ENCODE results near the gene GIGYF1.

Gene GIGYF1

GRCh38 chr7:100683659-100684533 is 10.2 kb downstream of the GIGYF1 start:
- DNase-seq = no peak

GRCh38 chr7:100682991-100683658 is 10.9 kb downstream of the GIGYF1 start:
- no peak for DNase-seq

- DNase-seq = peak; percentile 30
These were observed 11.8 kb downstream of the GIGYF1 start for GRCh38 chr7:100682228-100682741.

- peak; percentile 21 for DNase-seq
These were observed 12.4 kb downstream of the GIGYF1 start for GRCh38 chr7:100681491-100682227.

GRCh38 chr7:100680576-100681271 is 13.3 kb downstream of the GIGYF1 start:
- peak; percentile 38 for DNase-seq

GRCh38 chr7:100679927-100680575 is 14.0 kb downstream of the GIGYF1 start:
- DNase-seq = peak; percentile 24

- no peak for DNase-seq
These were observed 14.7 kb downstream of the GIGYF1 start for GRCh38 chr7:100679129-100679926.

- DNase-seq = peak; percentile 38
These were observed 15.6 kb downstream of the GIGYF1 start for GRCh38 chr7:100678291-100678984.

- DNase-seq = no peak
These were observed 16.5 kb downstream of the GIGYF1 start for GRCh38 chr7:100677308-100678267.

GRCh38 chr7:100676501-100677306 is 17.3 kb downstream of the GIGYF1 start:
- DNase-seq = peak; percentile 21

- peak; percentile 83 for DNase-seq
These were observed 18.3 kb downstream of the GIGYF1 start for GRCh38 chr7:100675581-100676350.

- no peak for DNase-seq
These were observed 19.0 kb downstream of the GIGYF1 start for GRCh38 chr7:100675105-100675451.

- peak; percentile 53 for DNase-seq
These were observed 19.5 kb downstream of the GIGYF1 start for GRCh38 chr7:100674411-100675104.

- no peak for DNase-seq
These were observed 20.1 kb downstream of the GIGYF1 start for GRCh38 chr7:100673942-100674410.

- DNase-seq = peak; percentile 99
These were observed 20.6 kb downstream of the GIGYF1 start, which contains the start of gene GNB2 for GRCh38 chr7:100673302-100673941. GNB2 (plus strand) TSS chr7:100673740; CDS start chr7:100676266, 2,526 bp downstream.
